Left lobe of liver (tissue), 2 donors: ENCODE data around the gene ASIC4. TPM values are rescaled to one million over a fixed set of nuclear protein-coding genes. Genes with fewer than 3 reads are reported as not detected.

Experiments used
- ATAC-seq: fragments of 200-7000 bp; cut with Tn5 transposase; one replicate; pipeline ENCODE4 v1.9.1; 2020; ENCODE audit warnings: mild to moderate bottlenecking, moderate library complexity
- DNase-seq: peaks from one replicate; pipeline ENCODE4 v3.0.0-alpha.2; 2020; ENCODE audit warnings: low spot score
- total RNA-seq: library from RNA; stranded (reverse); gene quantifications from one replicate; pipeline ENCODE4 v1.2.1, GENCODE V29; 2021
- donor health status: DM: no; HTN: no; CAD: no; lungs with moderate emphysema.
- donor health status: DM: no; HTN: yes; CAD: no.

ASIC4 gene
- total RNA-seq, 1 donor from 2014 or later = 0.05 TPM

DNA sequence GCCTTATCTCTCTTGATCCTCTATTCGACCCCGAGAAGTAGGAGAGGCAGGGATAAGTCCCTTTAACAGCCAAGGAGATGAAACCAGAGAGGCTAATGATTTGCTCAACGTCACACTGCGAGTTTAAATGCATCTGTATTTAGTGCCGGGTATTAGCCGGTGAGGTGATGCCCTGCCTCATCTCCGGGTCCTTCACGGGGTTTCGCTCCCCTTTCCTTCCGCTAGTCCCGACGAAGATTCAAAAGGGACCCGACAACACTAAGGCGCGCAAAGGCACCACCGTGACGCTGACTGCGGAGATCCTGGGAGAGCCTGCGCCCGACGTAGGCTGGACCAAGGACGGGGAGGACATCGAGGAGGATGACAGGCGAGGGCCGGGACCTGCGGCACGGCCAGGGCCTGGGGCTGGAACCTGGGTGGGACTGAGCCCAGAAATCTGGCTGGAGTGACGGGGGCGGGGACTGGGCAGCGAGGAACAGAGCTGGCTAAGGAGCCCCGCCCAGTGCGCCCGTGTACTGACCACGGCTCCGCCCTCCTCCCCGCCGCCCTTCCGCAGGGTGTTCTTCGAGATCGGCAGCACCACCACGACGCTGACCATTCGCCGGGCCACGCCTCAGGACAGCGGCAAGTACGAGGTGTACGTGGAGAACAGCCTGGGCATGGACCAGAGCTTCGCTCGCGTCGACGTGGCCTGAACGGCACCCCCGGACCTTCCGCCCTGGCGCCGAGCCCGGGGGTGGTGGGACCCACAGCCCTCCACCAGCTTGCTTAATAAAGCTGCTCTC lies 16.6 kb upstream of the ASIC4 start:
- ATAC-seq = peak; percentile 79

GRCh38 chr2:219498280-219499057 lies 15.8 kb upstream of the ASIC4 start, which contains the start of gene GMPPA:
TSS of gene GMPPA (plus strand) at chr2:219498891. CDS start at chr2:219499976, 1,085 bp downstream.
- peak; percentile 87 for ATAC-seq

More for the DNA sequence above, 16.6 kb upstream of the ASIC4 start:
- peak; percentile 90 for DNase-seq

GRCh38 chr2:219499058-219499307 lies 15.3 kb upstream of the ASIC4 start:
- no peak for DNase-seq
- no peak for ATAC-seq

More at GRCh38 chr2:219498280-219499057, 15.8 kb upstream of the ASIC4 start, which contains the start of gene GMPPA:
- peak; percentile 98 for DNase-seq

DNA sequence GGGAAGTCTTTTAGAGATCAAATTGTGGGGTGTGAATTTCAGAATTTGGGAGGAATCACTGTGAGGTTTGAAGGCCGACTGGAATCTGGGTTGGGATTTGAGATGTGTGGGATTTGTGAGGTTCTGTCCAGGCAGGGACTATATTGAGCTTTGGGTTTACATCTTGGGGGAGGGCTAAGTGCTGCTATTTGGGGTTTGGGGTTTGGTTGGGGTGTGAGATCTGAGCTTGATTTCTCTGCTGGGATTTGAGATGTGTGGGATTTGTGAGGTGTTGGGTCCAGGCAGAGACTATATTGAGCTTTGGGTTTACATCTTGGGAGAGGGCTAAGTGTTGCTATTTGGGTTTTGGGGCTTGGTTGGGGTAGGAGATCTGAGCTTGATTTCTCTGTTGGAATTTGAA lies 14.7 kb upstream of the ASIC4 start:
- DNase-seq (no peak), ATAC-seq (no peak)

GRCh38 chr2:219500135-219500534 lies 14.1 kb upstream of the ASIC4 start:
- ATAC-seq (no peak), DNase-seq (no peak)

DNA sequence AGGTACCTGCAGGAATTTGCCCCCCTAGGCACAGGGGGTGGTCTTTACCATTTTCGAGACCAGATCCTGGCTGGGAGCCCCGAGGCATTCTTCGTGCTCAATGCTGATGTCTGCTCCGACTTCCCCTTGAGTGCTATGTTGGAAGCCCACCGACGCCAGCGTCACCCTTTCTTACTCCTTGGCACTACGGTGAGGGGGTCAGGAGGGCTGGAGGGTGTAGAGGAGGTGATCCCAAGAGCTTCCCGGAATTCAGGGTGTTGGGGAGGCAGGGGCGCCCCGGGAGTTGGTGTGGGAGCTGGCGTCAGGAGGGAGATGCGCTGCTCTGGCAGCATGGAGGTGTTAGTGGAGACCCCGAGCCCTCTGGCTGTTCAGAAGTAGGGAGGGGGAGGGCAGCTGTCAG lies 12.4 kb upstream of the ASIC4 start:
- DNase-seq (no peak), ATAC-seq (no peak)

- ATAC-seq (no peak), DNase-seq (no peak)
Measured at GRCh38 chr2:219502618-219503017, 11.7 kb upstream of the ASIC4 start.

- DNase-seq (no peak), ATAC-seq (no peak)
Measured at GRCh38 chr2:219505585-219505984, 8.7 kb upstream of the ASIC4 start.

DNA sequence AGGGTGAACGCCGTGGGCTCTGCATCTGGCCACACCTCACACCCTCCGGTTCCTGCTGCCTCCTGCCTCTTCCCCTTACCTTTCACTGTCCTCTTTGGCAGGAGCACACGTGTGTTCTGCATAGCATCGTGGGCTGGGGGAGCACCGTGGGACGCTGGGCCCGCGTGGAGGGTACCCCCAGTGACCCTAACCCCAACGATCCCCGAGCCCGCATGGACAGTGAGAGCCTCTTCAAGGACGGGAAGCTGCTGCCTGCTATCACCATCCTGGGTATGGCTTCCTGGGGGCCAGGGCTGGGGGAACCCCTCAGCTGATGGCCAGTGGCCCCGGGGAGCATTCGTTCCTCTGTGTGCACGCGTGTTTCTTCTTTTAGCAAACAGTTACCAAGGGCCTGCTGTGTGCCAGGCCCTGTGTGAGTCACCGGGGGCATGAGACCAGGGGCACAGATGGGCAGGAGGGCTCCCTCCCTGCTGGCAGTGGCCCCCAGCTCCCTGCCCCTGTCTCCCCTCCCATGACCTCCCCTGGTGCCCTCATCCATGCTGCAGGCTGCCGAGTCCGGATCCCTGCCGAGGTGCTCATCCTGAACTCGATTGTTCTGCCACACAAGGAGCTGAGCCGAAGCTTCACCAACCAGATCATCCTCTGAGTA lies 8.0 kb upstream of the ASIC4 start:
- no peak for DNase-seq
- ATAC-seq = no peak

DNA sequence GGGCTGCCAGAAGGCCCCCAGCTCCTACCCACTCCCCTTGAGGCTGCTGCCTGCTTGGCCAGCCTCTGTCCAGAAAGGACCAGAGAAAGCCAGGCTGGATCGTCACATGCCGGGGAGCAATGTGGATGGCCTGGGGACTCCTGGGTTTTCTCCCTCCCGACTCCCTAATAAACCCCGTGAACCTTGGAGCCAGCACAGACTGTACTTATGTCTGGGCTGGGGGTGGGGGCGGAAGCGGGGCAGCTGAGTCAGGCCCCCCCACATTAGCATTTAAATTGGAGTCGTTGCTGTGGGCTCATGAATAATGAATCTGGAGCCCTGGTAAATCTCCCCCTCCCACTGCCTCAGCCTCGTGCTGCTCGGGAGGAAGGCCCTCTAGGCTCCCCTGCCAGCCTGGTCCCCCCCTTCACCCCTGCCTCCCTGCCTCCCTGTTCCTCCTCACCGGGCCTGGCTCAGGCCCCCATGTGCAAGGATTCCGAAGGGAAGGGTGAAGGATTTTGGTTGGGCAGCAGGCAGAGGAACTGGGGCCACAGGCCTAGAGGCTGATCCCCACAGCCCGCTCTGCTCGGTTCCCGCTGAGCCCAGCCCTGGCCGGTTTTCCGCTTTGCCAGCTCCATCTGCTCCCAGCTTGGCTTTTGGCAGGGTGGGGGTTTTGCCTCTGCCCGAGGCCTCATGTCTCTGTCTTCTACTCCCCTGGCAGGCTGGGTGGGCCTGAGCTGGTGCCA lies 7.3 kb upstream of the ASIC4 start:
- ATAC-seq (no peak), DNase-seq (no peak)

DNA sequence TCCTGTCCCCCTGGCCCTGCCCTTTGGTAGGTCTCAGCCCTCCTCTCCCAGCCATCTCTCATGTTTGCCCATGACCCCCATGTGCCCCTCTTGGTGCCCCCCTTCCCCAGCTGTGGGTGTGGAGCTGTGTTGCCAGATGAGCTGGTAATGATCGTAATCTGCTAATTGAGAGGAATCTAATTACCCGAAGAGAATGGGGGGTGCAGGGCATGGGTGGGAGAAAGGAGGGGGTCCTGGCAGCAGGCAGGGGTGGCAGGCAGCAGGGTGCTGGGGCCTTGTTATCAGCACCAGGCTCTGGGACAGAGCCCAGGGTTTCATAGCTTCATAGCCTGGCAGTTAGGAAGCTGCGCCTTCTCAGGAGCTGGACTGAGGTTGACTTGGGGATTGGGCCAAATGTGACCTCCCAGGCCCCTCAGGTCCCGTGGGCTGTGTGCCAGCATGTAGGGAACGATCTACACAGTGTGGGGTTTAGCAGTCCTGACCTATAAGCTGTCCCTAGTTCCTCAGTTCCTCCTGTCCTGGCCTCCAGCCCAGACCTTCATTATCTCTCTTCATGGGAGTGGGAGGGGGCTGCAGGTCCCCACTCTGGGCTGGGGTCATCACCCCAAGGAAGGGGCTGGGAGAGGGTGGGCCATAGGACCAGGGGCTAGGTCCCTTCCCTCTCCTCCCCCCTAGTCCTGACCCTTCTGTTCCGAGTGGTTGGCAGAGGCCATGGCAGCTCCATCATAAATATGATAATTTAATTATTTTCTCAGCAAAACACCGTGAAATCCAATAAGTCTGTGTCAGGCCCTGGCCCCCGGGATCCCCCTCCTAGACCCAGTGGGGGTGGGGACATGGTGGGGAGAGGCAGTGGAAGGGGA lies 6.5 kb upstream of the ASIC4 start:
- DNase-seq (no peak), ATAC-seq (no peak)

DNA sequence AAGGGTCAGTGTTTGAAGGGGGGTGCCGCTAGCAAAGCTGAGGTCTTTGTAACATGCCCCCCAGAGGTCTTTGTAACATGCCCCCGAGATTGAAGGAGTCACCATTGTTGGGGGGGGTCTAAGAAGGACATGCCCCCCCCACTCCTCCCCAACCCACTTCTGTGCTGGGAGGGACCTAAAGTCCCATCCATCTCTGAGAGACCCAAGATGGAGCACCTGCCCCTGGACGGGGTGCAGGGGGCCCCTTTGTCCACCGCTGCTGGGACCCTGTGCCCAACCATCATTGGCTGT lies 5.9 kb upstream of the ASIC4 start:
- DNase-seq (no peak), ATAC-seq (no peak)

GRCh38 chr2:219508971-219509779 lies 5.1 kb upstream of the ASIC4 start:
- DNase-seq = no peak
- peak; percentile 25 for ATAC-seq

DNA sequence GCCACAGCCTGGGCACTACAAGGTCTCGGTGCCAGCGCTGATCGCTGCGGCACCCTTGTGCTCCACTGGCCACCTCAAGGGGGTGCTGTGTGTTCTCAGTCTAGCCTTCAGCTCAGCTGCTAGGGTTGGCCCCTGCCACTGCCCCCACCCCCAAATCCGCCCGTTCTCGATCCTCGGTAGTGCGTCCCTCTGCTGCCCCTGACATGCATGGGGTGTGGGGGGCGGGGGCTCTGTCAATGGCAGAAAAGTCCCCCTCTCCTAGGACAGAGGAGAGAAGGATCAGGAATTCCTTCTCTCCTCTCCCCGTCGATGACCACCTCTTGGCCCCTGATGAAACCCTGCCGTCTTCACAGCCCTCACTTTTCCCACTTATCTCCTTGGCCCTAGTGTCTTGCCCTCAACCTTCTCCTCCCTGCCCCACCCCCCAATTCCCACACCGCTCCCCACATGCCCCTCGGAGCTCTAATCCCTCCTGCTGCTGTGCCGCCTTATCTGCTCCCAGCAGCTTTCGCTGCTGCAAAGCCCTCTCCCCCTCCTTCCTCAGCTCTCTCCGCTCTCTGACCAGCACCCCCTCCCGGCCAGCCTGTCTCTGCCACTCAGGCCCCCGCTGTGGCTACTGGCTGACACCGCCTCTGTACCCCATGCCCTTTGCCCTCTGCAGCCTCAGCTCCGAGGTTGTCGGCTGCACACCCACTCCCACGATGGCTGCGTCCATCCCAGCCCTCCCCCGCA lies 4.3 kb upstream of the ASIC4 start:
- peak; percentile 82 for ATAC-seq
- peak; percentile 53 for DNase-seq

- DNase-seq (no peak), ATAC-seq (no peak)
Measured at GRCh38 chr2:219510512-219511135, 3.7 kb upstream of the ASIC4 start.

DNA sequence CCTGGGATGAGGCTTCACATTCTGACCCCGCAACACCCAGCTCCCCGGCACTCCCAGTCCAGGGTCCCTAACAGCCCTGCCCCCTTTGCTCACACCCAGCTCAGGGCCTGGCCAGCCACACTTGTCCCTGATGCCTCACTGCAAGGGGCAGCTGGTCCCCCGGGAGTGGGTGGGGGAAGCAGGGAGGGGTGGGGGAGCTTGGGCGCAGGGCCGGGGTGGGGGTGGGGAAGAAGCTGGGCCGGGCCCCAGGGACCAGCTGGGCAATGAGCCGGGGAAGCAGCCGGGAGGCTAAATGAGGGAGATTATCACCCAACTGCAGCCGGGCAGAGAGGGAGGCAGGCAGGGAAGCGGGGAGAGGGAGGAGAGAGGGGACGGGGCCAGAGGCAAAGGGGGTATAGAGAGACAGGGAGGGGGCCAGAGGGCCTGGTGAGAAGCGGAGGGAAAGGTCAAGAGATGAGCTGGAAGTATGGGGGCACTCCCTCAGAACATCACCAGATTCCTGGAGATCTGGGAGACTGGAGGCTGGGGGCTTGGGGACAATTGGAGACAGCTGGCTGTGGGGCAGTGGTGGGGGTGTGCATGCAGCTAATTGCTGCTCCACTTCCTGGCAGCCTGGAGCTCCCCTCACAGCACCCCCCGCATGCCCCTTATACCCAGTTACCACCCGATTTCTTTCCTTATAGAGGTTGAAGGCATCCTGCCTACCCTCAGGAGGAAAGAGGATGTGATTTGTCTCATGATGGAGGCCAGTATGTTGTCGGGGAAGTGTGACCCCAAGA lies 2.5 kb upstream of the ASIC4 start:
- ATAC-seq (no peak), DNase-seq (no peak)

- ATAC-seq (no peak), DNase-seq (no peak)
Measured at GRCh38 chr2:219512524-219513216, 1.6 kb upstream of the ASIC4 start.
